HEK293 (cell line): ENCODE data around the gene CPHXL.

Experiments
- HIC1 ChIP-seq: fragments of 450-650 bp; formaldehyde crosslinking; IDR thresholded peaks from 2 replicates; pipeline ENCODE4 v1.5.1; 2016; ENCODE audit warnings: missing biosample characterization, missing genetic modification characterization
- MEIS1 ChIP-seq: sonication (generic); formaldehyde crosslinking; IDR thresholded peaks from 2 replicates; pipeline ENCODE4 v1.8.1; 2022; ENCODE audit warnings: missing genetic modification reagents, mild to moderate bottlenecking, borderline replicate concordance
- PRDM1 ChIP-seq: fragments of 450-650 bp; formaldehyde crosslinking; IDR thresholded peaks from 2 replicates; pipeline ENCODE4; 2016; ENCODE audit warnings: missing biosample characterization, missing genetic modification characterization
- SCRT2 ChIP-seq: fragments of 450-650 bp; formaldehyde crosslinking; IDR thresholded peaks from 2 replicates; pipeline ENCODE4 v1.5.1; 2016; ENCODE audit warnings: missing biosample characterization, missing genetic modification characterization
- TRIM28 ChIP-seq: IDR thresholded peaks from 2 replicates; pipeline ENCODE4 v1.6.1; 2011; ENCODE audit warnings: low read length, control low read depth, borderline replicate concordance
- ZBTB6 ChIP-seq: fragments of 450-650 bp; formaldehyde crosslinking; IDR thresholded peaks from 2 replicates; pipeline ENCODE4 v1.5.1; 2017; ENCODE audit warnings: missing biosample characterization, missing genetic modification characterization
- ZEB2 ChIP-seq: fragments of 450-650 bp; formaldehyde crosslinking; IDR thresholded peaks from 2 replicates; pipeline ENCODE4 v1.5.1; 2016; ENCODE audit warnings: missing biosample characterization, missing genetic modification characterization
- ZNF114 ChIP-seq: fragments of 450-650 bp; formaldehyde crosslinking; IDR thresholded peaks from 2 replicates; pipeline ENCODE4 v1.5.0; 2017; ENCODE audit warnings: missing biosample characterization, missing genetic modification characterization
- ZNF121 ChIP-seq: fragments of 450-650 bp; formaldehyde crosslinking; IDR thresholded peaks from 2 replicates; pipeline ENCODE4 v1.5.1; 2016; ENCODE audit warnings: missing biosample characterization, missing genetic modification characterization
- ZNF132 ChIP-seq: fragments of 450-650 bp; formaldehyde crosslinking; IDR thresholded peaks from 2 replicates; pipeline ENCODE4 v1.5.1; 2017; ENCODE audit warnings: missing biosample characterization, missing genetic modification characterization, borderline replicate concordance
- ZNF174 ChIP-seq: fragments of 450-650 bp; formaldehyde crosslinking; IDR thresholded peaks from 2 replicates; pipeline ENCODE4 v1.5.0; 2017; ENCODE audit warnings: missing biosample characterization, mild to moderate bottlenecking, missing genetic modification characterization
- ZNF37A ChIP-seq: fragments of 450-650 bp; IDR thresholded peaks from 2 replicates; pipeline ENCODE4 v1.5.1; 2018; ENCODE audit warnings: missing biosample characterization, missing genetic modification characterization
- ZNF501 ChIP-seq: fragments of 450-650 bp; formaldehyde crosslinking; IDR thresholded peaks from 2 replicates; pipeline ENCODE4 v1.5.1; 2016; ENCODE audit warnings: missing biosample characterization, missing genetic modification characterization
- ZNF529 ChIP-seq: fragments of 450-650 bp; formaldehyde crosslinking; IDR thresholded peaks from 2 replicates; pipeline ENCODE4 v1.5.1; 2017; ENCODE audit warnings: missing genetic modification characterization, missing biosample characterization; ENCODE audit not compliant: insufficient replicate concordance
- ZNF548 ChIP-seq: fragments of 450-650 bp; formaldehyde crosslinking; IDR thresholded peaks from 2 replicates; pipeline ENCODE4 v1.5.1; 2016; ENCODE audit warnings: missing biosample characterization, missing genetic modification characterization
- ZNF549 ChIP-seq: fragments of 450-650 bp; IDR thresholded peaks from 2 replicates; pipeline ENCODE4 v1.5.1; 2018; ENCODE audit warnings: missing biosample characterization, missing genetic modification characterization, mild to moderate bottlenecking, inconsistent platforms, moderate library complexity
- ZNF596 ChIP-seq: fragments of 450-650 bp; IDR thresholded peaks from 2 replicates; pipeline ENCODE4 v1.5.0; 2018; ENCODE audit warnings: missing biosample characterization, mild to moderate bottlenecking, missing genetic modification characterization, moderate library complexity
- ZNF645 ChIP-seq: fragments of 450-650 bp; formaldehyde crosslinking; IDR thresholded peaks from 2 replicates; pipeline ENCODE4; 2016; ENCODE audit warnings: missing biosample characterization, missing genetic modification characterization
- ZNF660 ChIP-seq: fragments of 450-650 bp; IDR thresholded peaks from 2 replicates; pipeline ENCODE4 v1.5.1; 2018; ENCODE audit warnings: missing biosample characterization, mild to moderate bottlenecking, missing genetic modification characterization
- ZNF664 ChIP-seq: fragments of 450-650 bp; formaldehyde crosslinking; IDR thresholded peaks from 2 replicates; pipeline ENCODE4 v1.5.1; 2016; ENCODE audit warnings: missing biosample characterization, missing genetic modification characterization
- ZNF670 ChIP-seq: fragments of 450-650 bp; formaldehyde crosslinking; IDR thresholded peaks from 2 replicates; pipeline ENCODE4 v1.5.1; 2016; ENCODE audit warnings: missing biosample characterization, missing genetic modification characterization, low read depth
- ZNF830 ChIP-seq: fragments of 450-650 bp; IDR thresholded peaks from 2 replicates; pipeline ENCODE4 v1.5.0; 2018; ENCODE audit warnings: missing biosample characterization, missing genetic modification characterization, low read depth, mild to moderate bottlenecking, moderate library complexity
- ZSCAN23 ChIP-seq: fragments of 450-650 bp; formaldehyde crosslinking; IDR thresholded peaks from 2 replicates; pipeline ENCODE4 v1.5.1; 2016; ENCODE audit warnings: missing biosample characterization, missing genetic modification characterization
- TF ChIP-seq, protein P1 (sequence below): fragments of 450-650 bp; formaldehyde crosslinking; IDR thresholded peaks from 2 replicates; pipeline ENCODE4 v1.5.1; 2017; ENCODE audit warnings: missing biosample characterization, missing genetic modification characterization
- TF ChIP-seq, protein P2 (sequence below): fragments of 450-650 bp; formaldehyde crosslinking; IDR thresholded peaks from 2 replicates; pipeline ENCODE4 v1.5.1; 2016; ENCODE audit warnings: missing biosample characterization, missing genetic modification characterization, low read depth
- TF ChIP-seq, protein P3 (sequence below): sonication (generic); formaldehyde crosslinking; IDR thresholded peaks from 2 replicates; pipeline ENCODE4 v1.8.1; 2022; ENCODE audit warnings: mild to moderate bottlenecking, moderate library complexity, missing genetic modification reagents
- TF ChIP-seq, protein P4 (sequence below): fragments of 450-650 bp; formaldehyde crosslinking; IDR thresholded peaks from 2 replicates; pipeline ENCODE4 v1.5.1; 2016; ENCODE audit warnings: missing biosample characterization, missing genetic modification characterization
- TF ChIP-seq, protein P5 (sequence below): fragments of 450-650 bp; formaldehyde crosslinking; IDR thresholded peaks from 2 replicates; pipeline ENCODE4 v1.5.1; 2016; ENCODE audit warnings: missing biosample characterization, missing genetic modification characterization

Gene CPHXL

DNA sequence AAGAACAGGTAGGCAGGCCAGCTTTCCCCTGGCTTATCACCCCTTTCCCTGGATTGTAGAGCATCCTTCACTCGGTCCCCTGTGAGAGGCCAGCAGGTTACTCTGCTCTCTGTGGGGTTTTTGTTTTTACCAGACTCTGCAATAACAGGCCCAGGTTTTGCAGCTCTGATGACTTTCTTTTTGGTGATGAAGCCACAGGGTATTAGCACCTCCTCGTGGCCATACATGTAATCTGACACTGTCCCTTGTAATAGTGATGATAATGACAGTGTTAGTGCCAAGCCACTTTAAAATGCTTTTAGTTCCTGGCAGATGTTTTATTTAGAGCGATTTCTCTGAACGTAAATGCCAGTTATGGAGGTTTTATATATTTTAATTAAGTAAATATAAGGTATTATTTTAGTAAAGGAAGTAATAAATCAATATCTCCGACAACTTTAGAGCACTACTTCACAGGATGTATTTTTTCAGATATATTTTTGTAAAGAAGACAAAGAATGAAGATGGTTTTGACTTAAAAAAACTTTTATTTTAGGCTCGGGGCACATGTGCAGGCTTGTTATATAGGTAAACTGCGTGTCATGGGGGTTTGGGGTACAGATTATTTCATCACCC, 38.0 kb upstream of the CPHXL start (continued):
- TF ChIP-seq HIC1 (tag by site-specific recombination) (no peak), ZNF830 (tag by site-specific recombination) (no peak), ZNF596 (tag by site-specific recombination) (no peak), ZNF114 (tag by site-specific recombination) (no peak), ZNF501 (tag by site-specific recombination) (no peak), ZNF132 (tag by site-specific recombination) (no peak), ZNF660 (peak; percentile 79; the same call in 1 of the 2 replicates), ZNF664 (no peak), ZNF174 (tag by site-specific recombination) (no peak), ZNF670 (tag by site-specific recombination) (no peak), ZNF548 (tag by site-specific recombination) (no peak), ZSCAN23 (no peak), ZNF529 (tag by site-specific recombination) (no peak), ZEB2 (tag by site-specific recombination) (no peak), ZNF37A (tag by site-specific recombination) (no peak), TRIM28 (no peak), PRDM1 (tag by site-specific recombination) (peak; percentile 39; the same call in 1 of the 2 replicates), SCRT2 (0 out of 2 replicates have a peak, but pooled peaks have one; percentile 17), MEIS1 (CRISPR knock-in tag) (no peak), ZBTB6 (tag by site-specific recombination) (no peak), ZNF549 (no peak), ZNF645 (tag by site-specific recombination) (no peak), ZNF121 (tag by site-specific recombination) (peak; percentile 38; the same call in 1 of the 2 replicates)
- TF ChIP-seq, protein P1, sequence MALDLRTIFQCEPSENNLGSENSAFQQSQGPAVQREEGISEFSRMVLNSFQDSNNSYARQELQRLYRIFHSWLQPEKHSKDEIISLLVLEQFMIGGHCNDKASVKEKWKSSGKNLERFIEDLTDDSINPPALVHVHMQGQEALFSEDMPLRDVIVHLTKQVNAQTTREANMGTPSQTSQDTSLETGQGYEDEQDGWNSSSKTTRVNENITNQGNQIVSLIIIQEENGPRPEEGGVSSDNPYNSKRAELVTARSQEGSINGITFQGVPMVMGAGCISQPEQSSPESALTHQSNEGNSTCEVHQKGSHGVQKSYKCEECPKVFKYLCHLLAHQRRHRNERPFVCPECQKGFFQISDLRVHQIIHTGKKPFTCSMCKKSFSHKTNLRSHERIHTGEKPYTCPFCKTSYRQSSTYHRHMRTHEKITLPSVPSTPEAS (tag by site-specific recombination) = no peak
- TF ChIP-seq, protein P2, sequence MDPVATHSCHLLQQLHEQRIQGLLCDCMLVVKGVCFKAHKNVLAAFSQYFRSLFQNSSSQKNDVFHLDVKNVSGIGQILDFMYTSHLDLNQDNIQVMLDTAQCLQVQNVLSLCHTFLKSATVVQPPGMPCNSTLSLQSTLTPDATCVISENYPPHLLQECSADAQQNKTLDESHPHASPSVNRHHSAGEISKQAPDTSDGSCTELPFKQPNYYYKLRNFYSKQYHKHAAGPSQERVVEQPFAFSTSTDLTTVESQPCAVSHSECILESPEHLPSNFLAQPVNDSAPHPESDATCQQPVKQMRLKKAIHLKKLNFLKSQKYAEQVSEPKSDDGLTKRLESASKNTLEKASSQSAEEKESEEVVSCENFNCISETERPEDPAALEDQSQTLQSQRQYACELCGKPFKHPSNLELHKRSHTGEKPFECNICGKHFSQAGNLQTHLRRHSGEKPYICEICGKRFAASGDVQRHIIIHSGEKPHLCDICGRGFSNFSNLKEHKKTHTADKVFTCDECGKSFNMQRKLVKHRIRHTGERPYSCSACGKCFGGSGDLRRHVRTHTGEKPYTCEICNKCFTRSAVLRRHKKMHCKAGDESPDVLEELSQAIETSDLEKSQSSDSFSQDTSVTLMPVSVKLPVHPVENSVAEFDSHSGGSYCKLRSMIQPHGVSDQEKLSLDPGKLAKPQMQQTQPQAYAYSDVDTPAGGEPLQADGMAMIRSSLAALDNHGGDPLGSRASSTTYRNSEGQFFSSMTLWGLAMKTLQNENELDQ (tag by site-specific recombination) = no peak
- TF ChIP-seq, protein P3, sequence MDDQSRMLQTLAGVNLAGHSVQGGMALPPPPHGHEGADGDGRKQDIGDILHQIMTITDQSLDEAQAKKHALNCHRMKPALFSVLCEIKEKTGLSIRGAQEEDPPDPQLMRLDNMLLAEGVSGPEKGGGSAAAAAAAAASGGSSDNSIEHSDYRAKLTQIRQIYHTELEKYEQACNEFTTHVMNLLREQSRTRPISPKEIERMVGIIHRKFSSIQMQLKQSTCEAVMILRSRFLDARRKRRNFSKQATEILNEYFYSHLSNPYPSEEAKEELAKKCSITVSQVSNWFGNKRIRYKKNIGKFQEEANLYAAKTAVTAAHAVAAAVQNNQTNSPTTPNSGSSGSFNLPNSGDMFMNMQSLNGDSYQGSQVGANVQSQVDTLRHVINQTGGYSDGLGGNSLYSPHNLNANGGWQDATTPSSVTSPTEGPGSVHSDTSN = no peak
- TF ChIP-seq, protein P4, sequence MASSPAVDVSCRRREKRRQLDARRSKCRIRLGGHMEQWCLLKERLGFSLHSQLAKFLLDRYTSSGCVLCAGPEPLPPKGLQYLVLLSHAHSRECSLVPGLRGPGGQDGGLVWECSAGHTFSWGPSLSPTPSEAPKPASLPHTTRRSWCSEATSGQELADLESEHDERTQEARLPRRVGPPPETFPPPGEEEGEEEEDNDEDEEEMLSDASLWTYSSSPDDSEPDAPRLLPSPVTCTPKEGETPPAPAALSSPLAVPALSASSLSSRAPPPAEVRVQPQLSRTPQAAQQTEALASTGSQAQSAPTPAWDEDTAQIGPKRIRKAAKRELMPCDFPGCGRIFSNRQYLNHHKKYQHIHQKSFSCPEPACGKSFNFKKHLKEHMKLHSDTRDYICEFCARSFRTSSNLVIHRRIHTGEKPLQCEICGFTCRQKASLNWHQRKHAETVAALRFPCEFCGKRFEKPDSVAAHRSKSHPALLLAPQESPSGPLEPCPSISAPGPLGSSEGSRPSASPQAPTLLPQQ (tag by site-specific recombination) = 0 out of 2 replicates have a peak, but pooled peaks have one; percentile 15
- TF ChIP-seq, protein P5, sequence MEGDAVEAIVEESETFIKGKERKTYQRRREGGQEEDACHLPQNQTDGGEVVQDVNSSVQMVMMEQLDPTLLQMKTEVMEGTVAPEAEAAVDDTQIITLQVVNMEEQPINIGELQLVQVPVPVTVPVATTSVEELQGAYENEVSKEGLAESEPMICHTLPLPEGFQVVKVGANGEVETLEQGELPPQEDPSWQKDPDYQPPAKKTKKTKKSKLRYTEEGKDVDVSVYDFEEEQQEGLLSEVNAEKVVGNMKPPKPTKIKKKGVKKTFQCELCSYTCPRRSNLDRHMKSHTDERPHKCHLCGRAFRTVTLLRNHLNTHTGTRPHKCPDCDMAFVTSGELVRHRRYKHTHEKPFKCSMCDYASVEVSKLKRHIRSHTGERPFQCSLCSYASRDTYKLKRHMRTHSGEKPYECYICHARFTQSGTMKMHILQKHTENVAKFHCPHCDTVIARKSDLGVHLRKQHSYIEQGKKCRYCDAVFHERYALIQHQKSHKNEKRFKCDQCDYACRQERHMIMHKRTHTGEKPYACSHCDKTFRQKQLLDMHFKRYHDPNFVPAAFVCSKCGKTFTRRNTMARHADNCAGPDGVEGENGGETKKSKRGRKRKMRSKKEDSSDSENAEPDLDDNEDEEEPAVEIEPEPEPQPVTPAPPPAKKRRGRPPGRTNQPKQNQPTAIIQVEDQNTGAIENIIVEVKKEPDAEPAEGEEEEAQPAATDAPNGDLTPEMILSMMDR (tag by site-specific recombination) = peak; percentile 64; the same call in 1 of the 2 replicates
